ENCODE results near the gene GNLY.

GNLY gene

GRCh38 chr2:85747441-85747840, 53.3 kb downstream of the GNLY start:
- no peak for TF ChIP-seq POLR2AphosphoS5 (IDR thresholded peaks at IDR 0.05; ENCODE audit: low read depth, low read length)
- TF ChIP-seq, protein P1, sequence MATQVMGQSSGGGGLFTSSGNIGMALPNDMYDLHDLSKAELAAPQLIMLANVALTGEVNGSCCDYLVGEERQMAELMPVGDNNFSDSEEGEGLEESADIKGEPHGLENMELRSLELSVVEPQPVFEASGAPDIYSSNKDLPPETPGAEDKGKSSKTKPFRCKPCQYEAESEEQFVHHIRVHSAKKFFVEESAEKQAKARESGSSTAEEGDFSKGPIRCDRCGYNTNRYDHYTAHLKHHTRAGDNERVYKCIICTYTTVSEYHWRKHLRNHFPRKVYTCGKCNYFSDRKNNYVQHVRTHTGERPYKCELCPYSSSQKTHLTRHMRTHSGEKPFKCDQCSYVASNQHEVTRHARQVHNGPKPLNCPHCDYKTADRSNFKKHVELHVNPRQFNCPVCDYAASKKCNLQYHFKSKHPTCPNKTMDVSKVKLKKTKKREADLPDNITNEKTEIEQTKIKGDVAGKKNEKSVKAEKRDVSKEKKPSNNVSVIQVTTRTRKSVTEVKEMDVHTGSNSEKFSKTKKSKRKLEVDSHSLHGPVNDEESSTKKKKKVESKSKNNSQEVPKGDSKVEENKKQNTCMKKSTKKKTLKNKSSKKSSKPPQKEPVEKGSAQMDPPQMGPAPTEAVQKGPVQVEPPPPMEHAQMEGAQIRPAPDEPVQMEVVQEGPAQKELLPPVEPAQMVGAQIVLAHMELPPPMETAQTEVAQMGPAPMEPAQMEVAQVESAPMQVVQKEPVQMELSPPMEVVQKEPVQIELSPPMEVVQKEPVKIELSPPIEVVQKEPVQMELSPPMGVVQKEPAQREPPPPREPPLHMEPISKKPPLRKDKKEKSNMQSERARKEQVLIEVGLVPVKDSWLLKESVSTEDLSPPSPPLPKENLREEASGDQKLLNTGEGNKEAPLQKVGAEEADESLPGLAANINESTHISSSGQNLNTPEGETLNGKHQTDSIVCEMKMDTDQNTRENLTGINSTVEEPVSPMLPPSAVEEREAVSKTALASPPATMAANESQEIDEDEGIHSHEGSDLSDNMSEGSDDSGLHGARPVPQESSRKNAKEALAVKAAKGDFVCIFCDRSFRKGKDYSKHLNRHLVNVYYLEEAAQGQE (IDR thresholded peaks at IDR 0.05; ENCODE audit: insufficient read depth in 1 of 2, low read depth in 2 of 2, low read length in 2 of 2): no peak
- TF ChIP-seq TAF1 (IDR thresholded peaks at IDR 0.05; ENCODE audit: borderline replicate concordance, insufficient read depth, low read length): no peak
- no peak for TF ChIP-seq FOXP2 (optimal IDR thresholded peaks at IDR 0.05; ENCODE audit: borderline replicate concordance, extremely low read depth, extremely low read length, insufficient read depth)
- no peak for TF ChIP-seq SIN3A (IDR thresholded peaks at IDR 0.05; ENCODE audit: borderline replicate concordance, insufficient read depth, low read length)

GRCh38 chr2:85748039-85748734, 54.0 kb downstream of the GNLY start:
- TF ChIP-seq, protein P1 (IDR thresholded peaks at IDR 0.05; ENCODE audit: insufficient read depth in 1 of 2, low read depth in 2 of 2, low read length in 2 of 2): no peak
- no peak for TF ChIP-seq POLR2AphosphoS5 (IDR thresholded peaks at IDR 0.05; ENCODE audit: low read depth, low read length)
- TF ChIP-seq FOXP2 (optimal IDR thresholded peaks at IDR 0.05; ENCODE audit: borderline replicate concordance, extremely low read depth, extremely low read length, insufficient read depth): no peak
- no peak for TF ChIP-seq TAF1 (IDR thresholded peaks at IDR 0.05; ENCODE audit: borderline replicate concordance, insufficient read depth, low read length)
- no peak for TF ChIP-seq SIN3A (IDR thresholded peaks at IDR 0.05; ENCODE audit: borderline replicate concordance, insufficient read depth, low read length)
